Activated CD4-positive, alpha-beta T cell treated with anti-CD3 and anti-CD28 coated beads for 48 hours (primary cell): ENCODE measurements around the gene DOK3.
"Not testable (repeated sequence)": the region's sequence is repeated elsewhere in the genome, so short reads cannot be mapped to it uniquely, and the experiment has no call there.

Experiments
- DNase-seq: peaks from one replicate; pipeline ENCODE4 v3.0.0-alpha.2; 2020

The DOK3 gene

DNA sequence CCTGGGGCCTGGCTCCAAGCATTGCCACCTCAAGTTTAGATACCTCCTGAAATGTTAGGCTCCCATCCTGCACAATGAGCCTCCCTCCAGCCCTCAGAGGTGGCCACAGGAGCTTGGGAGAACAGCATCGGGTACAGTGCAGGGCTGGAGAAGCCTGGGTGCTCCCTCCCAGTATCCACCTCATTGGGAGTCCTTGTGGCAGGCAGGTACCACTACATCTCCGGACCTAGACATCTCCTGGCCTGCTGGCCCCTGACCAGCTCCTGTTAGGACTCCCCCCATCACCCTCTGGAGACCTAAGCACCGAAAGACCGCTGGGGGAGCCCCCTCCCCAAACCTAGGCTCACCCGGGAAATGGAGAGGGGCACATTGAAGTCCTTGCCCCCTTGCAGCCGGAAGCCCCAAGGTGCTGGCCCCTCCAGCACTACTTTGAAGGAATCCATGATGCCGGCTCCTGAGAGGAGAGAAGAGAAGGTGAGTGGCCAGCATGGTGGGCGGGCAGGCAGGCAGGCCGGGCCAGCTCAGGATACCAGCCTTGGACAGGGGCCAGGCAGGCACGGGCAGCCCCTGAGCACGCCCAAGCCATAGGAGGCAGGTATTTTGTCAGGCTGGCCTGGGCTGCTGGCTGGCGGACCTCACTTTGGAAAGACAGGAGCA, 13.4 kb downstream of the DOK3 start:
- DNase-seq = no peak

- no peak for DNase-seq
These were observed 14.2 kb downstream of the DOK3 start for GRCh38 chr5:177495243-177496060.

GRCh38 chr5:177494346-177495195, 15.1 kb downstream of the DOK3 start:
- DNase-seq = peak; percentile 55

GRCh38 chr5:177493795-177494345, 15.8 kb downstream of the DOK3 start:
- no peak for DNase-seq

DNA sequence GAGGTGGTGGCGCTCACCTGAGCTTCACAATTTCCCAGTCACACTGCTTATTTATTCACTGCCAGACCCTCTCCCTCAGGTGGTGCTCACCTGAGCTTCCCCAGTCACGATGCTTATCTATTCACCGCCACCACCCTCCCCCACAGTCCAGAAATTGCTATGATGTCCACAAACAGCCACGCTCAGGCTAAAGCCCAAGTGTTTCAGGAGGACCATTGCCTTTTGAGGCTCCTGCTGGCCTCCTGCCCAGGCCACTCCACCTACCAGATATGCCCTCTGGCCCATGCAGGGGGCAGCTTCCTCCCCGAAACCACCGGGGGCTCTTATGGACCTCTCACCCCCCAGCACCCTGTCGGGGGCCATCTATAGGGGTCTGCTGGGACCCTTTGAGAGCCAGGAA, 16.8 kb downstream of the DOK3 start:
- DNase-seq = no peak

DNA sequence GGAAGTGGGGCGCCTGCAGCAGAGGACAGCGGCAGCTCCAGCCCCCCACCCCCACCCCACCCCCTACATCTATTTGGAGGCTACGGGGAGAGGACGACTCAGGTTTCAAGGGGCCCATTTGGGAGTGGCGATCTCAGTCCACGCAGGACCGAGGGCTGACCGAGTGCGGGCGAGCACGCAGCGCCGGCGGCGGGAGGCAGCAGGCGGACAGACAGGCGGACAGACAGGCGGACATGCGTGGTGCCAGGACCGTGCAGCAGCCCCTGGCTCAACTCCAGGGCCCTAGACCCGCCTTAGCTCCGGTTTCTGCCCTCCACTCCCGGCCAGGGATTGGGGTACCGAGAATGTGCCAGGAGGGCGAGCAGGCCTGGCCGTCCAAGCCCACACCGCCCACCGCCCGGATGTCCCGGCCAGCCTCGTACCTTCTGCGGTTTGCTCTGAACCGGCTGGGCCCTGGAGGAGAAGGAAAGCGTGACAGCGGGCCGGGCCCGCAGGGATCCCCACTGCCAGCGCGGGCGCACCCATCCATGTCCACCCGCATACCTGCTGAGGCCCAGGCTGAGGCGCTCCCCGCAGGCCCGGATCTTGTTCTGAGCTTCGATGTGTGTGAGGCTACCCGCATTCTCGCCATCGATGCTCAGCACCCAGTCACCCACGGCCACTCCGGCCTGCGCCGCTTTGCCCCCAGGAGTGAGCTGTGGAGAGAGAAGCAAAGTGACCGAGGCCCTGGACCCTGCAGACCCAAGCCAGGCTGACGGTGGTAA, 17.5 kb downstream of the DOK3 start:
- DNase-seq = no peak

- peak; percentile 70 for DNase-seq
These were observed 18.1 kb downstream of the DOK3 start for GRCh38 chr5:177491429-177491945.

GRCh38 chr5:177490992-177491391, 18.6 kb downstream of the DOK3 start:
- no peak for DNase-seq

DNA sequence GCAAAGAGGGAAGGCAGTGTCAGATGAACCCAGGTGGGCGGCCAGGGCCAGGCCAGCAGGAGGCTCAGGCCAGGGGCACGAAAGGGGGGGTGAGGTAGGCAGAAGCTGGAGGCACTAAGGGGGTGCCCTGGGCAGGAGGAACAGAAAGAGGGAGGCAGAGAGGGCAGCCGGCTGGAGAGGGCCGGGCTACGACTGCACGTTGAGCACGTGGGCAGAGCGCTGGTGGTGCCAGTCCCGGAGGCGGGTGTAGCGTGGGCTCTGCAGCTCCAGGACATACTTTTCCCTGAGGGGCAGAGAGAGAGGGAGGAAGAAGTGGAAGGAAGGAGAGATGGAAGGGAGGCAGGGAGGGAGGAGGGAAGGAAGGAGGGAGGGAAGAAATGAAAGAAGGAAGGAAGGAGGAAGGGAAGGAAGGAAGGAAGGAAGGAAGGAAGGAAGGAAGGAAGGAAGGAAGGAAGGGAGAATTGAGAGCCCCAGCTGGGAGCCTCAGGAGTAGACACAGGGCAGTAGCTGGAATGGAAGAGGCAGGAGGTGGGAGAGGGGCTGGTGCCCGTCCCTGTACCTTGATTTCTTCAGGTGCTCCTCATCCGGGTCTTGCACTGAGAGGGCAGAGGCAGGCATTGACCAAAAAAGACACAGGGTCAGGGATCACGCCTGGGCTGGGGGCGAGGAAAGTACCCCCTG, 19.2 kb downstream of the DOK3 start:
- DNase-seq = no peak

- no peak for DNase-seq
These were observed 20.4 kb downstream of the DOK3 start for GRCh38 chr5:177489119-177489716.

DNA sequence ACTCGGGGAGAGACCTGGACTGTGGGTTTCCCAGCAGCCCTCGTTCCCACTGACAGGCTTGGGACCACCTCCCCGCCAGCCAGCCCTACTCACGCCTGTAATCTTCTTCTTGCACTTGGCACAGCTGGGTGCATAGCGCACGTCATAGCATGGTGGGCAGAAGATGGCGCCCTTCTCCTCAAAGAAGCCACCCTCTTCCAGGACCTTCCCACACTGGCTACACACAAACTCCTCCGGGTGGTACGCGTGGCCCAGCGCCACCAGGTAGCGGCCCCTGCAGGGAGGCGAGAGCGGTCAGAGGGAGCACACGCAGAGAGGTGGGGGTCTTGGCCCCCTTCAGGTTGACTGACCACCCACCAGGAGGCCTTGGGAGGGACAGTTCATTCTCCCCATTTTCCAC, 21.7 kb downstream of the DOK3 start:
- no peak for DNase-seq

DNA sequence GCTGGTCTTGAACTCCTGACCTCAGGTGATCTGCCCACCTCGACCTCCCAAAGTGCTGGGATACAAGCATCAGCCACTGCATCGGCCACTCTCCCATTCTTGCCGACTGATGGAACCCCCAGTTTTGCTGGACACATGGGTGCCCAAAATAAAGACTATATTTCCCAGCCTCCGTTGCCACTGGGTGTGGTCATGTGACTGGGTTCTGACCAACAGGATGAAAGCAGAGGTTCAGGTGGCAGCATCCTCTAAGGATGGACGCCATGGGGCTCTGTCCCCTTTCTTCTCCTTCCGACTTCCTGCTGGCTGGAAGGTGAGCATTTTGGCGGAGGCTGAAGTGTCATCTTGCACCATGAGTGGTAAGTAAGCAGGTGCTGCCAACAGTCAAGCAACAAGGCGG, 22.5 kb downstream of the DOK3 start:
- DNase-seq = no peak

GRCh38 chr5:177486256-177486655, 23.4 kb downstream of the DOK3 start:
- no peak for DNase-seq

DNA sequence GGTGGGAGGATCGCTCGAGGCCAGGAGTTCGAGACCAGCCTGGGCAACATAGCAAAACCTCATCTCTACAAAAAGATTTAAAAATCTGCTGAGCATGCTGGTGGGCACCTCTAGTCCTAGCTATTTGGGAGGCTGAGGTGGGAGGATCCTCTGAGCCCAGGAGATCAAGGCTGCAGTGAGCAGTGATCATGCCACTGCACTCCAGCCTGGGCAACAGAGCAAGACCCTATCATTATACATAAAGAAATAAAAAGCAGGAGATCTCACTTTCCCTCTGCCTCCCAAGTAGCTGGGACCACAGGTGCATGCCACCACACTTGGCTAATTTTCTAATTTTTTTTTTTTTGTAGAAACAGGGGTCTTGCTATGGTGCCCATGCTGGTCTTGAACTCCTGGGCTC, 23.9 kb downstream of the DOK3 start:
- not testable (repeated sequence) for DNase-seq

DNA sequence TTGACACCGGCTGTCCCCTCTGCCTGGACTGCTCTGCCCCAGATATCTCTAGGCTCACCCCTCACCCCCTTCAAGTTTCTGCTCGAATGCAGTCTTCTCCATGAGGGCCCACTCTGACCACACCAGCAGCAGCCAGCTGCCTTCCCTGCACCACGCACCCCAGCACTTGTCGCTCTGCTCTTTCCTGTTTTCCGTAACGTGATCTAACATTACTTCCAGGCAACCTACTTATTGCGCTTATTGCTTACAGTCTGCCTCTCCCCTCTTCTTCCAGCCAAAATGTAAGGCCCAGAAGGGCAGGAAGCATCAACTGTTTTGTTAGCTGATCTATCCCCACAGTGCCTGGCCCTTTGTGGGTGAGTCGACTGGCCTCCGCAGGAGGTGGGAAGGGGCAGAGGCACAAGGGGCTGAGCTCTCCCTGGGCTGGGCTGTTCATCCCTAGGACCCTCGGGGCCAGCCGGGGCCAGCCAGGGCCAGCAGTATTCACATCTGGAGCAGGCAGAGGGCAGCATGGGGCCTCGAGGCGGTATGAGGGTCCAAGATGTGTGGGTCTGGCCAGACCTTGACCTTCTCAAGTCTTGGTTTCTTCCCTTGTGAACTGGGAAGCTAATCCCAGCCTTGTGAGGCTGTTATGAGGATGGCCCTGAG, 24.6 kb downstream of the DOK3 start:
- no peak for DNase-seq

DNA sequence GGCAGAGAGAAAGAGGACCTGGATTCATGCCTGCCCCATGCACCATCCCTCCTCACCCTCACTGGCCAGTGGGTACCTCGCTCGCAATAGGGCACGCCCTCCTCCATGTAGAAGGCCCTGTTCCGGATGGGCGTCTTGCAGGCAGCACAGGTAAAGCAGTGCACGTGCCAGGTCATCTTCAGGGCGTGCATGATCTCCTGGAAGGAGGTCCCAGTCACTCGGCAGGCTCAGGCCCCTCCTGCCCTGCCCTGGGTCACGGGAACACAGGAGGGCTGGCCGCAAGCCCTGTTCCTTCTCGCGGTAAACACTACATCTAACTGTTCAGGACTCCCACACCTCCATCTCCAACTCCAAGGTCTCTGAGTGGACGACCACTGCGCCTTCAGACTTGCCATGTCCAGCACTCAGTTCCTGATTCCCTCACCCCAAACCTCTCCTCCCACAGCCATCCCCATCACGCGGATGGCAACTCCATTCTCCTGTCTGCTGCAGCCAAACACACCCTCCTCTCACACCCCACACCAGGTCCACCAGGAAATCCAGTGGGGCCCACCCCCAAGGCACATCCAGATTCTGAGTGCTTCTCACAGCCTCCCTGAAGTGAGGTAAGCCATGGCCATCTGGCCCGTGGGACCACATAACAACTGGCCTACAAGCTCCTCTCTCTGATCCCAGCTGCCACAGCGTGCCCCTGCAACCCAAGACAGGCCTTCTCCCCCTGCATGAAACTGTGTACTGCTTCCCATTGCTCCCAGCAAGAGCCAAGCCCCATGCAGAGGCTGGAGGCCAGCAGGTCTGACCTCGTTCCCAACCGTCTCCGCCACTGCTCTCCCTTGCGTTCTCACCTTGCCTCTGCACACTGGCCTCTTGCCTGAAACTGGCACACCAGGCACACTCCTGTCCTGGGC, 25.4 kb downstream of the DOK3 start:
- no peak for DNase-seq

GRCh38 chr5:177483042-177483441, 26.6 kb downstream of the DOK3 start:
- DNase-seq = no peak

GRCh38 chr5:177482359-177482795, 27.2 kb downstream of the DOK3 start:
- DNase-seq = no peak

- no peak for DNase-seq
These were observed 29.9 kb downstream of the DOK3 start for GRCh38 chr5:177479774-177480173.
